ENCODE results near the gene NLGN1.

GRCh38 chr3:173465898-173466678 lies 68.5 kb downstream of the NLGN1 start:
- TF ChIP-seq CTCF (IDR thresholded peaks at IDR 0.05) (no peak), POLR2A (IDR thresholded peaks at IDR 0.05) (no peak)
